Renal pelvis (tissue), 3 donors: ENCODE data around the gene TMEM51. TPM values are rescaled to one million over a fixed set of nuclear protein-coding genes. Genes with fewer than 3 reads are reported as not detected.

Experiments used
- polyA plus RNA-seq, 3 donors: library from polyadenylated mRNA; unstranded; fragments of 120-200 nt; gene quantifications; one replicate each; pipeline ENCODE4 v1.2.1, GENCODE V29; 2013; ENCODE audit not compliant: insufficient read length in 3 of 3

The TMEM51 gene
- polyA plus RNA-seq, 3 donors: 19.0 to 21.5 (median 20.0) TPM

Other genes starting within 250 kb of the TMEM51 start
- gene FHAD1, start 93.5 kb downstream of the TMEM51 start, polyA plus RNA-seq: 1 to 10 TPM; 2.9 to 4.7 (median 3.5) TPM